ENCODE measurements around the gene MYO15A.
"Not testable (repeated sequence)": the region's sequence is repeated elsewhere in the genome, so short reads cannot be mapped to it uniquely, and the experiment has no call there.

The MYO15A gene

GRCh38 chr17:18216906-18217305, 108.3 kb downstream of the MYO15A start:
- not testable (repeated sequence) for DNase-seq (ENCODE audit: low read depth in 2 of 3, low spot score in 2 of 3)

- DNase-seq (ENCODE audit: low read depth in 2 of 3, low spot score in 2 of 3): peak; percentile 33 to 51 (median 47)
These were observed 109.0 kb downstream of the MYO15A start for GRCh38 chr17:18217412-18218015.

- DNase-seq (ENCODE audit: low read depth in 2 of 3, low spot score in 2 of 3): no peak
These were observed 110.3 kb downstream of the MYO15A start for GRCh38 chr17:18218756-18219415.

- no peak for DNase-seq (ENCODE audit: low read depth in 2 of 3, low spot score in 2 of 3)
These were observed 115.5 kb downstream of the MYO15A start for GRCh38 chr17:18224053-18224386.

- DNase-seq (ENCODE audit: low read depth in 2 of 3, low spot score in 2 of 3): no peak
These were observed 116.0 kb downstream of the MYO15A start for GRCh38 chr17:18224387-18225120.

GRCh38 chr17:18225121-18225641, 116.6 kb downstream of the MYO15A start, which contains the start of gene LLGL1:
Gene LLGL1 (plus strand): TSS chr17:18225635. CDS start chr17:18225683, 48 bp downstream.
- peak; percentile 94 to 97 (median 96) for DNase-seq (ENCODE audit: low read depth in 2 of 3, low spot score in 2 of 3)

GRCh38 chr17:18225642-18226283, 117.2 kb downstream of the MYO15A start:
- DNase-seq (ENCODE audit: low read depth in 2 of 3, low spot score in 2 of 3): no peak

- no peak for DNase-seq (ENCODE audit: low read depth in 2 of 3, low spot score in 2 of 3)
These were observed 117.9 kb downstream of the MYO15A start for GRCh38 chr17:18226284-18226945.

- no peak for DNase-seq (ENCODE audit: low read depth in 2 of 3, low spot score in 2 of 3)
These were observed 119.1 kb downstream of the MYO15A start for GRCh38 chr17:18227635-18228034.

- no peak for DNase-seq (ENCODE audit: low read depth in 2 of 3, low spot score in 2 of 3)
These were observed 119.7 kb downstream of the MYO15A start for GRCh38 chr17:18228176-18228682.

GRCh38 chr17:18229254-18229653, 120.7 kb downstream of the MYO15A start:
- DNase-seq (ENCODE audit: low read depth in 2 of 3, low spot score in 2 of 3): no peak

All from activated CD8-positive, alpha-beta memory T cell treated with anti-CD3 and anti-CD28 coated beads for 48 hours (primary cell).